Nephron progenitor cell (in vitro differentiated cells): ENCODE measurements around the gene FTO.

Experiments
- DNase-seq: peaks from one replicate; pipeline ENCODE4 v3.0.0; 2021
- H3K27ac Mint-ChIP-seq: 2 replicates; pipeline ENCODE4 v1.8.0; 2021; ENCODE audit warnings: mild to moderate bottlenecking, moderate library complexity, mixed read lengths
- H3K27me3 Mint-ChIP-seq: 2 replicates; pipeline ENCODE4 v1.8.0; 2021; ENCODE audit warnings: mild to moderate bottlenecking, low read depth, mixed read lengths; ENCODE audit not compliant: poor library complexity
- H3K36me3 Mint-ChIP-seq: 2 replicates; pipeline ENCODE4 v1.8.0; 2021; ENCODE audit warnings: low read depth, mixed read lengths
- H3K4me1 Mint-ChIP-seq: 2 replicates; pipeline ENCODE4 v1.8.0; 2021; ENCODE audit warnings: mixed read lengths
- H3K4me3 Mint-ChIP-seq: 2 replicates; pipeline ENCODE4 v1.8.0; 2021; ENCODE audit warnings: mild to moderate bottlenecking, moderate library complexity, mixed read lengths
- H3K9me3 Mint-ChIP-seq: 2 replicates; pipeline ENCODE4 v1.8.0; 2021; ENCODE audit warnings: mild to moderate bottlenecking, moderate library complexity, mixed read lengths
- CTCF ChIP-seq: fragments of 200-600 bp; sonication (generic); IDR thresholded peaks from 2 replicates; pipeline ENCODE4 v1.5.0; 2021; ENCODE audit warnings: antibody characterized with exemption

The FTO gene

GRCh38 chr16:53753431-53753830 is 49.5 kb downstream of the FTO start:
- peak overlapping the region; percentile 4 for H3K27ac Mint-ChIP-seq
- no peak for DNase-seq
- peaks cover 12% of the 10 kb centered on the region for H3K36me3 Mint-ChIP-seq
- no peaks in the 10 kb centered on the region for H3K27me3 Mint-ChIP-seq
- peaks cover 7% of the 10 kb centered on the region for H3K9me3 Mint-ChIP-seq
- peaks cover 49% of the 10 kb centered on the region for H3K4me1 Mint-ChIP-seq
- H3K4me3 Mint-ChIP-seq, result no peak overlapping the region
- TF ChIP-seq CTCF, result no peak

GRCh38 chr16:53755026-53755910 is 51.3 kb downstream of the FTO start:
- Mint-ChIP-seq H3K27me3 (no peaks in the 10 kb centered on the region), H3K4me1 (peaks cover 56% of the 10 kb centered on the region), H3K27ac (peak overlapping the region; percentile 83), H3K36me3 (peaks cover 16% of the 10 kb centered on the region), H3K4me3 (no peak overlapping the region), H3K9me3 (peaks cover 13% of the 10 kb centered on the region)
- DNase-seq, result no peak
- no peak for TF ChIP-seq CTCF

GRCh38 chr16:53756275-53756996 is 52.5 kb downstream of the FTO start:
- Mint-ChIP-seq H3K4me1 (peaks cover 56% of the 10 kb centered on the region), H3K27ac (peak overlapping the region; percentile 83), H3K27me3 (no peaks in the 10 kb centered on the region), H3K36me3 (peaks cover 16% of the 10 kb centered on the region), H3K4me3 (no peak overlapping the region), H3K9me3 (peaks cover 13% of the 10 kb centered on the region)
- no peak for DNase-seq
- TF ChIP-seq CTCF, result no peak

- no peaks in the 10 kb centered on the region for H3K27me3 Mint-ChIP-seq
- no peak for TF ChIP-seq CTCF
- H3K4me3 Mint-ChIP-seq, result no peak overlapping the region
- H3K36me3 Mint-ChIP-seq, result peaks cover 16% of the 10 kb centered on the region
- DNase-seq, result no peak
- H3K4me1 Mint-ChIP-seq, result peaks cover 71% of the 10 kb centered on the region
- peak overlapping the region; percentile 58 for H3K27ac Mint-ChIP-seq
- H3K9me3 Mint-ChIP-seq, result peaks cover 13% of the 10 kb centered on the region
Measured at GRCh38 chr16:53757971-53758609, 54.1 kb downstream of the FTO start.

- H3K9me3 Mint-ChIP-seq, result peaks cover 13% of the 10 kb centered on the region
- no peak for DNase-seq
- peak overlapping the region; percentile 12 for H3K27ac Mint-ChIP-seq
- no peaks in the 10 kb centered on the region for H3K27me3 Mint-ChIP-seq
- TF ChIP-seq CTCF, result no peak
- H3K4me1 Mint-ChIP-seq, result peaks cover 62% of the 10 kb centered on the region
- peaks cover 16% of the 10 kb centered on the region for H3K36me3 Mint-ChIP-seq
- H3K4me3 Mint-ChIP-seq, result no peak overlapping the region
Measured at GRCh38 chr16:53761962-53762703, 58.2 kb downstream of the FTO start.
